SK-N-DZ (cell line): ENCODE data around the gene ANO5. TPM values are rescaled to one million over a fixed set of nuclear protein-coding genes. Genes with fewer than 3 reads are reported as not detected.

ENCODE experiments used
- DNase-seq: peaks from one replicate; pipeline ENCODE4 v3.0.0-alpha.2; 2015; ENCODE audit warnings: low spot score
- polyA plus RNA-seq, 2 experiments: library from polyadenylated mRNA; depleted of rRNA; stranded (reverse); fragments of >200 nt; gene quantifications; 2 replicates each; pipeline ENCODE4 v1.2.3, GENCODE V29; 2014

ANO5 gene, protein sequence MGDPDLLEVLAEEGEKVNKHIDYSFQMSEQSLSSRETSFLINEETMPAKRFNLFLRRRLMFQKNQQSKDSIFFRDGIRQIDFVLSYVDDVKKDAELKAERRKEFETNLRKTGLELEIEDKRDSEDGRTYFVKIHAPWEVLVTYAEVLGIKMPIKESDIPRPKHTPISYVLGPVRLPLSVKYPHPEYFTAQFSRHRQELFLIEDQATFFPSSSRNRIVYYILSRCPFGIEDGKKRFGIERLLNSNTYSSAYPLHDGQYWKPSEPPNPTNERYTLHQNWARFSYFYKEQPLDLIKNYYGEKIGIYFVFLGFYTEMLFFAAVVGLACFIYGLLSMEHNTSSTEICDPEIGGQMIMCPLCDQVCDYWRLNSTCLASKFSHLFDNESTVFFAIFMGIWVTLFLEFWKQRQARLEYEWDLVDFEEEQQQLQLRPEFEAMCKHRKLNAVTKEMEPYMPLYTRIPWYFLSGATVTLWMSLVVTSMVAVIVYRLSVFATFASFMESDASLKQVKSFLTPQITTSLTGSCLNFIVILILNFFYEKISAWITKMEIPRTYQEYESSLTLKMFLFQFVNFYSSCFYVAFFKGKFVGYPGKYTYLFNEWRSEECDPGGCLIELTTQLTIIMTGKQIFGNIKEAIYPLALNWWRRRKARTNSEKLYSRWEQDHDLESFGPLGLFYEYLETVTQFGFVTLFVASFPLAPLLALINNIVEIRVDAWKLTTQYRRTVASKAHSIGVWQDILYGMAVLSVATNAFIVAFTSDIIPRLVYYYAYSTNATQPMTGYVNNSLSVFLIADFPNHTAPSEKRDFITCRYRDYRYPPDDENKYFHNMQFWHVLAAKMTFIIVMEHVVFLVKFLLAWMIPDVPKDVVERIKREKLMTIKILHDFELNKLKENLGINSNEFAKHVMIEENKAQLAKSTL
- 11.6 and 12.9 TPM in 2 replicates for polyA plus RNA-seq (2014; cell fraction: cytosol; rRNA removed)
- 14.1 and 14.8 TPM in 2 replicates for polyA plus RNA-seq (2014; cell fraction: nucleus; rRNA removed)

DNA sequence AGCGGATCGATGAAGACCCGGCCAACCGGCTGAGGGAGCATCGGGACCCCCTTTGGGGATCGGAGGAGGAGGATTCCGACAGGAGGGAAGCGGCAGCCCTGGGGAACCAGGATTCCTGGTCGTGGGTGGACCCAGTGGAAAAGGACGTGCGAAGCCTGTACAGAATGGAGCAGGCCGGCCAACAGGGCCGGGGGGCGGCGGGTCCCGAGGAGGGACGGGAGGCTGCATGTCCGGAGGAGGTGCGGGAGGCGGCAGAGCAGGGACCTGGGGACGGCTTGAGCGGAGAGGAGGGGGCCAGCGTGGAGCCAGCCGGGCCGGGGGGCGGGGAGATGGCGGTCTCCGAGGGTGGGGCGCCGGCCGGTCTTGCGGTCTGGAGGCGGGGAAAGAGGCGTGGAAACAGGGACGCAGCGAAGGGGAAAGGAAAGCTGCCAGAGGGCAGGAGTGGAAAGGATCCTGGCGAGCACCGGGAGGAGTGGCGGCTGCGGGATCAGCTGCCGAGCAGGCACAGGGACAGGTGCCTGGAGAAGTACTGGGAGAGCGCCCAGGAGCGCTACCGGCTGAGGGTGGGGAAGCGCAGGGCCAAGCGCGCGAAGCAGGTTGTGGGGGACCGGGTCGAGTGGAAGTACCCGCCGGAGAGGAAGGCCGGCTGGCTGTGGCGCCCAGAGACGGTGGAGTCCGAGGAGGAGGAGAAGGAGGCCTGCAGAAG, at the start of gene ANO5:
ANO5 (plus strand) TSS at position 444 of the 706 bp plus-strand sequence. CDS start 408 bp downstream, outside the sequence.
- DNase-seq: peak; percentile 82

DNA sequence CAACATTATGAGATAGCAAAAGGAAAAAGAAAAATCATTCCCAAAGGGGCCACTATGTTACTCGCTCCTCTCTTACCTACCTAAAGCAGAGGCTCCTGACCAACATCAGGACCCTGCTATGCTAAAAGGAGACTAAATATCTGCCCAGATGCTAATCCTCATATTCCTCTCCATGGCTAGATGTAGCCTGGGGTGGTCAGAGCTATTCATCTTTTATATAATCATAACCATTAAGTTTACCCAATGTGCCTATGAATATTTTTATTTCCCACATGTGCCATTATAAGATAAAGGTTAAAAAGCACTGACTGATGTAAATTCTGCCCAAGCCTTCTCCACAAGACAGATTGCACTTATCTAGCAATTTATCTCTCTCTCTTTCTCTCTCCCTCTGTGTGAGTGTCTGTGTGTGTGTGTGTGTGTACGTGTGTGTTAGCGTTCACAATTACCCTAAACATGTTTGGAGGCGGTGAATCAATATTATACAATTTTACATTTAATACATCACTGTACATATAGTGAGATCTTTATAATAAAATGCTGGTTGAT, 41.2 kb upstream of the ANO5 start:
- peak; percentile 53 for DNase-seq

DNA sequence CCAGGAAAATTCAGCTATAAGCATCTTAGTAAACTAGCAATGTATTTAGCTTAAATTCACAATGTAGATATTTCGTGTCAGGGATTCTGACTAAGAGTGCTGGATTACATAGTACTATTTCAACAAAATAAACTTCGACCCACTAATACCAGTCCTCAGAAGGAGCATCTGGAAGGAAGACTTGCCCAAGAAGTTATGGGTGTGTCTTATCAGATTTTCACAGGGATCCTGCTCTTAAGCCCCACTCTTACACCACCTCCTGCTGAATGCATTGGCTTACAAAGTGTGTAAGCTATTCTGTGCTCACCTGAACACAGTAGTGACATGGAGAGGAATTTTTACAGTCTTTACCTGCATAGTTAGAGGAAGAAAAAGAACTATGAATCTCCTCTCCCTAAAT, 35.4 kb upstream of the ANO5 start:
- DNase-seq: no peak

DNA sequence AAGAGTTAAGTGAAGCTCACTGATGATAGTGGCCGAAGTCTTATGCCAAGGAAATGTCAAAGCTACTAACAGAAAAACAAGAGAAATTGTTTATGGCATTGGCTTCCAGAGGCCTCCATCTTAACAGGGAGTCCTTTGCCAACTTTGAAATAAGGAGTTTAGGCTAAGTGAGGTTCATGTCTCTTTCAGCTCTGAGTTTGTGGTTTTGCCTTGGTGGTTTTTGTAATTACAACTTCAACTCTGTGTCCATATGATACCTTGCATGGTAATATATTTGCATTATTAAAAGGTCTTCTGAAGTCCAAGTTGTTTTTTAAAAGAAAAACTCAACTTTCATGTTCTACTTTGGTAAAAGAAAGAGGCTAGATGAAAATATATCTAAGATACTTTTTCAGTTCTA, 31.4 kb upstream of the ANO5 start:
- DNase-seq: no peak

DNA sequence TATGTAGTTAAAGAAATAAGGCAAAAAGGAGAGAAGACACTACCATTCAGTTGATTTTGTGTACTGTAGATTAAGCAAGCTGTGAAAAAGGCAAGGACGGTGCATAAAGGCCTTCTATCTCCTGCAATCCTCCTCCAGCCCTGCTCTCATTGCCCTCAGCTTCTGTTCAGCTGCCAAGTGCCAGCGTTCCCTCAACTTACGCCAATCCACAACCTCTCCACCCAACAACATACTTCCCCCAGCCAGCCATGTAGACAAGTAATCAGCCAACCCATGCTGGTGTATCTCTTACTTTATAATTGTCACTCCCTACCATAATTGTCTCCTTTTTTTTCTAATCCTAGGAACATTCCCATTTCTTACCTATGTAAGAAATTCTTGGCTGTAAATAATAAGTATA, 30.1 kb upstream of the ANO5 start:
- no peak for DNase-seq

DNA sequence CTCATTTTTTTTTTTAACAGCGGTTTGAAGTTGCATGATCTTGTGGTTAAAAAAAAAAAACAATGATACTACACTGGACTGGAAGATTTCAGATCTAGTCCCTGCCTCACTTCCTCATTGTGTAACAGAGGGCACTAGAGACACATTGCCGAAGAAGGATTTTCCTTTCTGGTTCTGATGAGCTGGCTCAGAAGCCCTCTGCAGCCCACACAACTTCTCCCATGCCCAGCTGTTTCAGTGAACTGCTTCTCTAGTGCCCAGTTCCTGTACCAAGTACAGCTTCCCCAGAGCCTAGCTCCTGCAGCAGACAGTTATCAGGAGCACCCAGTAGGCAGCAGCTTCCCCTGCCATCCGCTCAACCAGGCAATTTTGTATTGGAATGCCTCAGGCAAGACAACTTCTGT, 29.5 kb upstream of the ANO5 start:
- no peak for DNase-seq

DNA sequence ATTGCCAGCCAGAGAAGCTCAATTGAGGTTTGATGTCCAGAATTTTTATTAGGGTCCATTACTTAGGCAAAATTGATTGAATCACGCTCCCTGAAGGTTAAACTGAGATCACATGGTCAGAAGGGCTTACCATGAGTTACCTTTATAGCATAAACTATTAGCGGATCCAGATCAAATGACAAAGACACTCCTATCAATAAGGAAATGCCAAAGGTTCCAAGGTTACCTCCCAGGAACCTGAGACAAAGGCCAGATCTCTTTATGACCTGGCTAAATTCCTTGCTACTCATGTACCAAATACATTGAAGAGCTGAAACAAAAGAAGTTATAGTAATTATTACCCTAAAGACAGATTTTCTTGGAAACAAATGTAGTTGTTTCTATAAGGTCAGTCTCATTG, 27.8 kb upstream of the ANO5 start:
- no peak for DNase-seq

DNA sequence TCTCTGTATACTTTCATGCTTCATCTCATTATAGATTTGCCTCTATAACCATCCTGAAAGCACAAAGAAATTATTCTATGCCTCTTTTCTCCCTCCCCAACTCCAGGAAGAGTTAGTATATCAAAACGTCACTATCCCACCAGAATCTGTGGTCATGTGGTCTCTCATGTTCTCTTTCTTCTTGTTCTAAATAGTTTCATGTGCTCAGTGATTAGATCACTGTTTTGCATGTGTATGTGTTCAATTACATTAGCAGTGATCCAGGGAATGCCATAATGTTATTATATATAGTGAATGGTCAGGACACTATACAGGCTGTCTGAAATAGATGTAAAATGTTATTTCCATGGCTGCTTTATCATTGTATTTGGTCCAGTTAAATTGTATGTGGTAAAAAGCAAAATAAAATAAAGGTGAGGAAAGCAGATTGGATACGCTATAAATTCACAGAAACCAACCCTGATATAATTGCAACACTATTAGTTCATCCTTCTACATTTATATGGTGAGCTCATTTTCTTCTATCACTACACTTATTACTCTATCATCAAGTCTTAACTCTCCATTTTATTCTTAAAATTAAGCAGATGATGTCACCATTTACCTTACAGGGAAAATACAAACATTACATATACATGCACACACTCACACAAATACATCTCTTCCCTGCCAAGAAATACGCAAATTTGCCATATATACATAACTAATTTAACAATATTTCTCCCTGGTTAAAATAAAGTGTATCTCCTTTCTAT, 26.9 kb upstream of the ANO5 start:
- DNase-seq: peak; percentile 66

DNA sequence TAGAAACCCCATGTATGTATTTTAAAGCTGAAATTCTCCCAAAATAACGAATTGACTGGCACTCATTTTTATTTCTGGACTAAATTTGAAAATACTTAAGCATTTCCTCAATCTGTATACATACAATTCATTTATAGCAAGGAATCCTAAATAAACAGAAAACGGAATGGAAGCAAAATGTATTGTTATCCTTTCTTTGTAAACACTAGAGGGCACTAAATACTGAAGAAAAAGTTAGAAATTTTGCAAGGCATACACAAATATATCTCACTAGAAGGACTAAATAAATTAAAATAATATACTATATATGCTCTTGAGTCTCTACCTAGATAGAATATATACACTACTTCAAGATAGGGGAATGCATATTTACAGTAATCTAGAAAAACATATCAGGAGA, 23.1 kb upstream of the ANO5 start:
- no peak for DNase-seq

DNA sequence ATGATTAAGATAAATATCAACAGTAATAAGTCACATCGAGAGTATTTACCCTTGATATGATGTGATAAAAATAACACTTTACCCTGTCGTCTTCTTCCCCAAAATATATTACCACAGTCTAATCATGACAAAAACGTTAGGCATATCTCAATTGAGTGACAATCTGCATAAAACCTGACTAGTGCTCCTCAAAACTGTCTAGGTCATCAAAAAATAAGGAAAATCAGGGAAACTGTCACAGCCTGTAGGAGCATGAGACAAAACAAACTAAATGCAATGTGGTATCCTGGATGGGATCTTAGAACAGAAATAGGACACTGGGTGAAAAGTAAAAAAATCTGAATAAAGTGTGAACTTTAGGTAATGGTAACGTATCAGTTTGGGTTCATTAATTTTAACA, 19.4 kb upstream of the ANO5 start:
- no peak for DNase-seq

DNA sequence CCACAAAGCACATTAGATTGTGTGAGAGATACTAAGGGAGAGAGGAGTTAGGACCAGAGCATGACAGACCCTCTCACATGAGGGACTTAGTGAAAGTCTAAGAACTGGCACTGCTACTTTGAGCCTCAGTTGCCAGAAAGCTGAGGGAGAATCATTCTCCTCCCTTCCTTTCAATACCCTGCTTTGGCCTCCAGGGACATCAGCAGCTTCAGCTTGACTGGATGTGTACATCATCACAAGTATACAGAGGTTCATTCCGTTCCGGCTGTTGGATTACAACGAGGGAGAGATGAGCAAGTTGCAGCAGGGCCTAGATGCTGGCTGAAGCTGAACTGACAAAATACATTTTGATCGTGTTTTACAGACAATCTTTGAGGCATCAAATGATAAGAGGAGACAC, 15.7 kb upstream of the ANO5 start:
- peak; percentile 55 for DNase-seq

DNA sequence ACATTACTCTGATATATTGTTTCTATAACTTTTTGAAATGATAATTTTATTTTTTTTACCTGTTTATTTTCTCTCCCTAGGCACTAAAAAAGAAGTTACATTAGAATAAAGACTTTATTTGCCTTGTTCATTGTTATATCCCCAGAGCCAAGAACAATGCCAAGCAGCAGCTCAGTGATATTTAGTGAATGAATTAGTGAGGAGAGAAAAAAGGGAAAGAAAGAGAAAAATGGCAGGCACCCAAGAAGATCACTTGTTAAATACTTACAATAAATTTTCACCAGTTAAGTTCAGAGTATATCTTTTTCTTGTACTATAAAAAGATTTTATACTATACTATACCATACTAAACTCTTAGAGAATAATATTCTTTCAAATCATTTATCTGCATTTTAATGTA, 13.3 kb upstream of the ANO5 start:
- no peak for DNase-seq

DNA sequence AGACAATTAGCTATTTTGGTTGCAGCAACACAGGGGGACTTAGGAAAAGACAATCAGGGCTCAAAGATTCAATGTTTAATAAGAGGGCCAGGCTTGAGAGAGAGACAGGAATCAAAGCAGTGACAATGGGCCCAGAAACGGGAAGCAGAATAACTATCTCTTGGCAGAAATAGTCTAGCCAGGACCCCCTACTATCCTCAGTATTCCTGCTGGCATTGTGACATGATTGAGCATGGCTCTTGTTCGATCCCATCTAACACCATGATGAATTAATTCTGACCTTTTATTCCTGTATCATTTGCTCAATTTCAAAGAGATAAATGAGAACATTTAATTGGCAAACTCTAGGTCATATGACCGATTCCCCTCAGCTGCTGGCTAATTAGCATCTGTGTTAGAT, 12.8 kb upstream of the ANO5 start:
- no peak for DNase-seq

DNA sequence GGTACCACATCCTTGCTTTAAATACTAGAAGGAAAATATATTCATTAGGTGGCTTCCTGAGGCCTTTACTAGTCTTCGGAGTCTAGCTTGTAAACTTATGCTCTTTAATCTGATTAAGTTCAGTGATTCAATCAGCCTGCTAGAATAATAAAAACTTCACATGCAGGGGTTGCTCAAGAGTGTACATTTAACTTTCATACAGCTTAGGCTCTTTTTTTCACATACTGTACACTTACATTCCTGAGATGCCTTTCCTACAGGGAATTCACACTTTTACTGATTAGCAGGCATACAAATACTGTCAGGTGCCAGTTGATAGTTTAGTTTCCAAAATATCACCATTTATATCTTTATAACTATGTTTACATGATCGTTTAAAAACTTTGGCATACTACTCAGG, 3.2 kb upstream of the ANO5 start:
- DNase-seq: no peak

DNA sequence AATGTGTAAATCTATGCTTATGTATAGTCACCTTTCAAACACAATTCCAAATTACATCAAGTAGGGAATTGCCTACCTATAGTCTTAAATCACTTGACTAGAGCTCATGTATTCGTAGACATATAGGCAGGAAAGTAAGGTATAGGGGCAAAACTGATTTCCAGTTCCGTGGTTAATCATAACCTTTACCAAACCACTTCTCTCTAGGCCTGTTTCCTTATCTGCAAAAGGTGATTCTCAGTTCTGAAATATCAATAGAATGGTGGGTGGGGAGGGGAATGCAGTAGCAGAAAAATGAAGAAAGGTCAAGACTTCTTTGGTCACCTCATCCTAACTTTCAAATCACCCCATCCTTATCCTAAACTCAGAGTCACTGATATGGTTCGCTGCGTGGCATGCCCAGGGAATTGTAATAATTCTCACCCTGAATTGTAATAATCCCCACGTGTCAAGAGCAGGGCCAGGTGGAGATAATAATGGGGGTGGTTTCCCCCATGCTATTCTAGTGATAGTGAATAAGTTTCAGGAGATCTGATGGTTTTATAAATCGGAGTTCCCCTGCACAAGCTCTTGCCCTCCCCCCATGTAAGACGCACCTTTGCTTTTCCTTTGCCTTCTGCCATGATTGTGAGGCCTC, 1.9 kb upstream of the ANO5 start:
- DNase-seq: no peak

DNA sequence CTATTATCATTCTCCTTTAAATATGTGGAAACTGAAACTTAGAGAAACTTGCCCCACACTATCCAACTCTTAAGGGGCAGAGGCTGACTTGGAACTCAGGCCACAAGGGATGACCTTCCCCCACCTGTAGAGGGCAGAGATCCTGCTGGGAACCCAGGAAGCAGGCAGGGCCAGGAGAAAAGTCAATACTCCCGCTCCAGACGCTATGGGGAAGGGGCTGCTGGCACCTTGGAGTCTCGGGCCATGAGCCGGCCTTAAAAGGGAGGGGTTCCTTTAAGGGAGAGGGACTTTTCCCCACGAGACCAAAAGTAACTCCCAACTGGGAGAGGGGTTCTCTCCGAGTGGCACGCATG, 620 bp upstream of the ANO5 start:
- peak; percentile 77 for DNase-seq

DNA sequence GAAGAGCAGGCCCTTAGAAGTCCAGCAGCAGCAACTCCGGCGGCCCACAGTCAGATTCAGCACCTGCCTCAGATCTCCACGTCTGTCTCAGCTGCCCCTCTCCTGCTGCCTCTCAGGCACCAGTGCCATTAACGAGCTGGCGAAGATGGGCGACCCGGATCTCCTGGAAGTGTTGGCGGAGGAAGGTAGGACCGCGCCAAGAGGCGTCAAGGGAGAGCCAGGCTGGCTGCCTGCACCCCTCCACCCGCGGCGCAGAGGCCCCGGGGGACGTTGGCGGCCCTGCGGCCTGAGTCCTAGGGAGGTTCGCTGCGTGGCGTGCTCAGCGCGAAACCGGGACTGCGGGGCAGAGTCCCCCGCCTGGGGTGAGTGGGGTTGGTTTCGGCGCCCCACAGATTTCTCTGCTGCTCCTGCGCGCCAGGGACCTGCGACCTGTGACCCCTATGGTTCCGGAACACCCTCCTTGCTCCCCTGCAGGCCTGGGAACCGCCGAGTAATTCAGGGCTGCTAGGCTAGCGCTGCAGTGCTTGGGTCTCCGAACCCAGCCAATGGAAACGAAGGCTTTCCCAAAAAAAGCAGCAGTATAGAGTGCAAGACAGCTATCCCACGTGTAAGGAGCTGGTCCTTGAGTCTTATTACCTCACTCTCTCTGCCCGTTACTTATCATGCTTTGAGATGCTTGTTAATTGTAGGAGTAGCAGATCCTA, 615 bp downstream of the ANO5 start:
- peak; percentile 69 for DNase-seq

DNA sequence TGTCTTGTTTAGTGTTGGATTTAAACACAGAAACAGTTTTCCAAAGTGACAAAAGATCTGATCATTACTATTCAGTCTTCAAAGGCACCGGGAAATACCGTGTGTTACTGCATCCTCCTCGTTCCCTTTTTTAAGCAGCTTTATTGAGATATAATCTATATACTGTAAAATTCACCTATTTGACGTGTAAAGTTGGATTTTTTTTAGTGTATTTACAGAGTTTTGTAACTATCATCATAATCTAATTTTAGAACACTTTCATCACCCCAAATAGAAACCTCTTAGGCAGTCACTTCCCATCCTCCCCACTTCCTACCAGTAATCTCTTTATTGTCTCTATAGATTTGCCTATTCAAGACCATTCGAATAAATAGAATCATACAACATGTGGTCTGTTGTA, 1.4 kb downstream of the ANO5 start:
- DNase-seq: no peak

DNA sequence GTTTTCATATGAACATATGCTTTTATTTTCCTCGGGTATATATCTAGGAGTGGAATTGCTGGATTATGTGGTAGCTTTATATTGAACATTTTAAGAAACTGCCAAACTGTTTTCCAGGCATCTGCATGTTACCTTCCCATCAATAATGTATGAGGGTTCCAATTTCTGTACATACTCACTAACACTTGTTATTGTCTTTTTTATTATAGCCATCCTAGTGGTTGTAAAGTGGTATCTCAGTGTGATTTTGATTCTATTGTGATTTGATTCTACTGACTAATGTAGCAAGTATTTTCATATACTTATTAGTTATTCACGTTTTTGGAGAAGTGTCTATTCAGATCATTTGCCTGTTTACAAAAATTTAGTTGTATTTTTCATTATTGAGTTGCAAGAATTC, 2.0 kb downstream of the ANO5 start:
- DNase-seq: no peak
